ENCODE data around the gene GALNT6. TPM values are rescaled to one million over a fixed set of nuclear protein-coding genes. Genes with fewer than 3 reads are reported as not detected.

GALNT6 gene
- total RNA-seq, 3 donors from 2014 or later (not counting 1 experiment from before 2014, with no cell fraction given): 19.3 to 38.5 (median 33.9) TPM

DNA sequence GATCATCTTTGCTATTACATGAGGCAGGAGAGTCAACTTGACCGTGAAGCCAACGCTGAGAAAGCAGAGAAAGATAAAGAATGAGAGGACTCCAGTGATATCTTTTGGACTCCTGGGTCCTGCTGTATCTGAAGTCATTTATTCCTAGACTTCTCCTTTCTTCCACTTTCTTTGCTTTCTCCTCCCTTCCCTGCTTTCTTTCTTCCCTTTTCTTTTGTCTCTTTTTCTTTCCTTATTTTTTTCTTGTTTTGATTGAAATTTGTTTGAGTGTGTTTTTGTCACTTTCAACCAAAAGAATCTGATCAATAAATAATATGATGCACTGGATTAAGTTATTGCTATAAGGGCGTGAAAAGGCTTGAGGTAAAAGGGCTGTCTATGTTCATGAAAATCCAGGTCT, 13.4 kb upstream of the GALNT6 start:
- Mint-ChIP-seq H3K36me3 (no peaks in the 10 kb centered on the region), H3K4me3 (no peak overlapping the region), H3K9me3 (no peaks in the 10 kb centered on the region), H3K27me3 (ENCODE audit: low read depth in 2 of 2) (no peaks in the 10 kb centered on the region), H3K4me1 (no peaks in the 10 kb centered on the region), H3K27ac (no peak overlapping the region)
- no peak overlapping the region for H3K27ac ChIP-seq (ENCODE audit: low read length)
- TF ChIP-seq, protein P1, sequence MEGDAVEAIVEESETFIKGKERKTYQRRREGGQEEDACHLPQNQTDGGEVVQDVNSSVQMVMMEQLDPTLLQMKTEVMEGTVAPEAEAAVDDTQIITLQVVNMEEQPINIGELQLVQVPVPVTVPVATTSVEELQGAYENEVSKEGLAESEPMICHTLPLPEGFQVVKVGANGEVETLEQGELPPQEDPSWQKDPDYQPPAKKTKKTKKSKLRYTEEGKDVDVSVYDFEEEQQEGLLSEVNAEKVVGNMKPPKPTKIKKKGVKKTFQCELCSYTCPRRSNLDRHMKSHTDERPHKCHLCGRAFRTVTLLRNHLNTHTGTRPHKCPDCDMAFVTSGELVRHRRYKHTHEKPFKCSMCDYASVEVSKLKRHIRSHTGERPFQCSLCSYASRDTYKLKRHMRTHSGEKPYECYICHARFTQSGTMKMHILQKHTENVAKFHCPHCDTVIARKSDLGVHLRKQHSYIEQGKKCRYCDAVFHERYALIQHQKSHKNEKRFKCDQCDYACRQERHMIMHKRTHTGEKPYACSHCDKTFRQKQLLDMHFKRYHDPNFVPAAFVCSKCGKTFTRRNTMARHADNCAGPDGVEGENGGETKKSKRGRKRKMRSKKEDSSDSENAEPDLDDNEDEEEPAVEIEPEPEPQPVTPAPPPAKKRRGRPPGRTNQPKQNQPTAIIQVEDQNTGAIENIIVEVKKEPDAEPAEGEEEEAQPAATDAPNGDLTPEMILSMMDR (IDR thresholded peaks at IDR 0.05): no peak
- ATAC-seq (no peak), DNase-seq (no peak)
- H3K4me1 ChIP-seq (ENCODE audit: control insufficient read depth, insufficient read depth, low read length): no peaks in the 10 kb centered on the region
- no peak overlapping the region for H3K4me3 ChIP-seq (ENCODE audit: low read length)
- no peaks in the 10 kb centered on the region for H3K36me3 ChIP-seq (ENCODE audit: control insufficient read depth, insufficient read depth, low read length)
- H3K9me3 ChIP-seq (ENCODE audit: control insufficient read depth, insufficient read depth, low read length): no peaks in the 10 kb centered on the region
- intact Hi-C loops (cut with micrococcal nuclease): no loop called here
- WGBS (ENCODE audit: insufficient coverage): 92% methylated on average over 3 of the region's 3 CpGs
- H3K27me3 ChIP-seq (ENCODE audit: control insufficient read depth, insufficient read depth, low read length): no peaks in the 10 kb centered on the region

DNA sequence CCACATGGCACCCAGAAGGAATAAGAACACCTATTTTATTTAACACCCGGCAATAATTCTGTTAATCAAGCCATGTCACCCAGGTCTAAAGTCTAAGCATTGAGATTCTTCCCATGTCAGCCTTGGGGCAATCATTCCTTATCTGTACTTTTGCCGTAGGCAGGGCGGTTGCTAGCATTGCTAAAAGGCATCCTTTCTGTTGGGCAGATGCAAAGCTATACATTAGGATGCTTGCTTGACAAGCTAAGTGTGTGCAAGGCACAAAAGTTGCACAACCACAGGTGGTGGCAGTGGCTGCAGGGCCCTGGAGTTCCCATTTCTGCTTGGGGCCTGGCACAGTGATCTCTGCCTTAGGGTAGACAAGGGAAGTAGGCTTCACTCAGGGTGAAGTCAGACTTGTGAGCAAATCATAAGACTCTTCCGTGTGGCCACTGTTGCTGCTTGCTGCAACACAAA, 12.5 kb upstream of the GALNT6 start:
- H3K36me3 Mint-ChIP-seq: no peaks in the 10 kb centered on the region
- H3K9me3 Mint-ChIP-seq: no peaks in the 10 kb centered on the region
- Histone ChIP-seq H3K9me3 (ENCODE audit: control insufficient read depth, insufficient read depth, low read length) (no peaks in the 10 kb centered on the region), H3K27me3 (ENCODE audit: control insufficient read depth, insufficient read depth, low read length) (no peaks in the 10 kb centered on the region), H3K27ac (ENCODE audit: low read length) (no peak overlapping the region), H3K4me1 (ENCODE audit: control insufficient read depth, insufficient read depth, low read length) (no peaks in the 10 kb centered on the region), H3K4me3 (ENCODE audit: low read length) (no peak overlapping the region), H3K36me3 (ENCODE audit: control insufficient read depth, insufficient read depth, low read length) (no peaks in the 10 kb centered on the region)
- WGBS (ENCODE audit: insufficient coverage): 92% methylated on average over 4 of the region's 4 CpGs
- peak in 1 of 3 donors; percentile 67 for ATAC-seq
- H3K27ac Mint-ChIP-seq: no peak overlapping the region
- TF ChIP-seq, protein P1 (IDR thresholded peaks at IDR 0.05): no peak
- intact Hi-C loops (cut with micrococcal nuclease): no loop called here
- no peaks in the 10 kb centered on the region for H3K4me1 Mint-ChIP-seq
- no peaks in the 10 kb centered on the region for H3K27me3 Mint-ChIP-seq (ENCODE audit: low read depth in 2 of 2)
- no peak overlapping the region for H3K4me3 Mint-ChIP-seq
- DNase-seq: no peak

DNA sequence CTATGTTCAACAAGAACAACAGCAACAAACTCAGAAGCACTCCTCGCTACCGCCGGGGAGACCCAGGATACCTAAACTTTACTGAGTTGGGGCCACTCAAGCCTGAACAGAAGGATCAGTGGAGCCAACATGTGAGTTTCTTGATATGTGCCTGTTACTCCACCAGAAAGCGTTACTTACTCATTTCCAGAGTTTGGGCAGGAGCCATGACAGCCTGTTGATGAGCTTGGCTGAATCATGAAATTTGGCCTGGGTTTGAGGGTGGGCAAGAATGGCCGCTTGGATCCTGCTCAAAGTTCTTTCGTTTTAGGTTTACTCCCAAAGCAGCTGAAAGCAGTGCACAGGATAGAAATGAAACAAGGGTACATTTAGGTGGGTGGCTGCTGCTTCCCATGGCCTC, 12.0 kb upstream of the GALNT6 start:
- Mint-ChIP-seq H3K36me3 (no peaks in the 10 kb centered on the region), H3K27ac (no peak overlapping the region)
- 95% methylated on average over 6 of the region's 6 CpGs for WGBS (ENCODE audit: insufficient coverage)

DNA sequence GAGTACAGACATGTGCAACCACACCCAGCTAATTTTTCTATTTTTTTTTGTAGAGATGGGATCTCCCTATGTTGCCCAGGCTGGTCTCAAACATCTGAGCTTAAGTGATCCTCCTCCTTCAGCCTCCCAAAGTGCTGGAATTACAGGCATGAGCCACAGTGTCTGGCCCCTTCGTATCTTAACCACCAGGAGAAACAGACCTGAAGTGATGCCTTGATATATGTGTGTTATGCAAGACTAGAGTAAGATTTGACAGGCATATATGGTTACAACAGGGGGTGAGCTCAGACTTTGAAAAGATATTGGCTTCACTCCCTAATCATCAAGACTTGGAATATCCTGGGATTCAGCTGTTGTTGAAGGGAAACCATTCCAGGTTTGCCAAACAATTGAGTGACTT, 10.7 kb upstream of the GALNT6 start:
- Histone ChIP-seq H3K9me3 (ENCODE audit: control insufficient read depth, insufficient read depth, low read length) (no peaks in the 10 kb centered on the region), H3K36me3 (ENCODE audit: control insufficient read depth, insufficient read depth, low read length) (no peaks in the 10 kb centered on the region), H3K27me3 (ENCODE audit: control insufficient read depth, insufficient read depth, low read length) (no peaks in the 10 kb centered on the region), H3K4me1 (ENCODE audit: control insufficient read depth, insufficient read depth, low read length) (no peaks in the 10 kb centered on the region), H3K27ac (ENCODE audit: low read length) (no peak overlapping the region), H3K4me3 (ENCODE audit: low read length) (no peak overlapping the region)
- Mint-ChIP-seq H3K4me3 (no peak overlapping the region), H3K9me3 (no peaks in the 10 kb centered on the region), H3K27ac (no peak overlapping the region), H3K36me3 (no peaks in the 10 kb centered on the region), H3K4me1 (no peaks in the 10 kb centered on the region), H3K27me3 (ENCODE audit: low read depth in 2 of 2) (no peaks in the 10 kb centered on the region)
- DNase-seq (no peak), ATAC-seq (no peak)
- no CpG with 5 or more reads among the region's 1 CpG for whole genome bisulfite sequencing (ENCODE audit: insufficient coverage)
- intact Hi-C loops (cut with micrococcal nuclease): no loop called here
- TF ChIP-seq, protein P1 (IDR thresholded peaks at IDR 0.05): no peak

More for the DNA sequence above, 12.0 kb upstream of the GALNT6 start:
- TF ChIP-seq, protein P1 (IDR thresholded peaks at IDR 0.05): no peak
- Mint-ChIP-seq H3K4me3 (no peak overlapping the region), H3K27me3 (ENCODE audit: low read depth in 2 of 2) (no peaks in the 10 kb centered on the region), H3K9me3 (no peaks in the 10 kb centered on the region), H3K4me1 (no peaks in the 10 kb centered on the region)
- H3K27me3 ChIP-seq (ENCODE audit: control insufficient read depth, insufficient read depth, low read length): no peaks in the 10 kb centered on the region
- no peak overlapping the region for H3K27ac ChIP-seq (ENCODE audit: low read length)
- no peaks in the 10 kb centered on the region for H3K36me3 ChIP-seq (ENCODE audit: control insufficient read depth, insufficient read depth, low read length)
- intact Hi-C loops (cut with micrococcal nuclease): no loop called here
- no peak for ATAC-seq
- no peaks in the 10 kb centered on the region for H3K9me3 ChIP-seq (ENCODE audit: control insufficient read depth, insufficient read depth, low read length)
- H3K4me3 ChIP-seq (ENCODE audit: low read length): no peak overlapping the region
- DNase-seq: no peak
- no peaks in the 10 kb centered on the region for H3K4me1 ChIP-seq (ENCODE audit: control insufficient read depth, insufficient read depth, low read length)

Measured in natural killer cell (primary cell).